SK-N-SH (cell line): Measurements from ENCODE around the gene SLC7A7. TPM values are rescaled to one million over a fixed set of nuclear protein-coding genes. Genes with fewer than 3 reads are reported as not detected.

Source experiments
- CTCF ChIA-PET: fragments of 300-600, 350-600 bp; formaldehyde crosslinking; extraction: SDS; loops from one replicate; lab custom pipeline; 2021; lab: Yijun Ruan, JAX
- POLR2A ChIA-PET: fragments of 350-600 bp; sonication (Branson Sonifier 250); formaldehyde crosslinking; extraction: SDS; loops from one replicate; lab custom pipeline; 2020; ENCODE audit warnings: antibody characterized with exemption, inconsistent platforms; lab: Yijun Ruan, JAX
- DNase-seq: peaks from one replicate; pipeline ENCODE4 v3.0.0; 2012
- H2AFZ ChIP-seq: fragments of 200-600 bp; sonication (generic); 2 replicates; pipeline ENCODE4 v1.8.1; 2016; ENCODE audit warnings: antibody characterized with exemption, mild to moderate bottlenecking, low read depth
- H3F3A ChIP-seq: fragments of 200-600 bp; sonication (generic); replicated peaks from 2 replicates; pipeline ENCODE3; 2016; ENCODE audit warnings: antibody characterized with exemption, mild to moderate bottlenecking; ENCODE audit not compliant: insufficient read depth
- H3K27ac ChIP-seq, 2 experiments: fragments of 200-500 bp in 1 of 2; fragments of 200-600 bp in 1 of 2; sonication (Bioruptor generic) in 1 of 2; sonication (generic), shearing (Covaris generic) in 1 of 2; 2 replicates each; pipeline versions ENCODE4 v1.5.1 to v1.6.1; 2014 to 2016; ENCODE audit warnings: low read depth in 2 of 2, inconsistent platforms in 1 of 2, low read length in 1 of 2, mild to moderate bottlenecking in 1 of 2, mixed read lengths in 1 of 2
- H3K27me3 ChIP-seq: fragments of 200-600 bp; sonication (generic), shearing (Covaris generic); 2 replicates; pipeline ENCODE4 v1.6.1; 2016; ENCODE audit warnings: mixed run types; ENCODE audit not compliant: insufficient read depth
- H3K36me3 ChIP-seq, 2 experiments: fragments of 200-500 bp in 1 of 2; fragments of 200-600 bp in 1 of 2; sonication (Bioruptor generic) in 1 of 2; sonication (generic) in 1 of 2; replicated peaks in 1 of 2; 2 replicates each; pipeline versions ENCODE3 to v1.5.1; 2014 to 2016; ENCODE audit warnings: low read length in 1 of 2, mild to moderate bottlenecking in 1 of 2; ENCODE audit not compliant: insufficient read depth in 2 of 2, control insufficient read depth in 1 of 2
- H3K4me1 ChIP-seq, 2 experiments: fragments of 200-500 bp in 1 of 2; fragments of 200-600 bp in 1 of 2; sonication (Bioruptor generic) in 1 of 2; sonication (generic), shearing (Covaris generic) in 1 of 2; 2 replicates each; pipeline versions ENCODE4 v1.5.1 to v1.6.1; 2014 to 2016; ENCODE audit warnings: low read depth in 1 of 2, low read length in 1 of 2, mixed run types in 1 of 2; ENCODE audit not compliant: insufficient read depth in 2 of 2, control insufficient read depth in 1 of 2
- H3K4me2 ChIP-seq: fragments of 200-600 bp; sonication (generic), shearing (Covaris generic); 2 replicates; pipeline ENCODE4 v1.6.1; 2017; ENCODE audit warnings: mixed run types
- H3K4me3 ChIP-seq, 2 experiments: fragments of 200-500 bp in 1 of 2; fragments of 200-600 bp in 1 of 2; sonication (Bioruptor generic) in 1 of 2; sonication (generic), shearing (Covaris generic) in 1 of 2; 2 replicates each; pipeline versions ENCODE4 v1.5.1 to v1.8.1; 2014 to 2016; ENCODE audit warnings: low read depth in 2 of 2, inconsistent platforms in 1 of 2, low read length in 1 of 2, mild to moderate bottlenecking in 1 of 2, mixed read lengths in 1 of 2, moderate library complexity in 1 of 2
- H3K79me2 ChIP-seq: fragments of 200-600 bp; sonication (generic); 2 replicates; pipeline ENCODE4 v1.8.1; 2017; ENCODE audit warnings: mild to moderate bottlenecking; ENCODE audit not compliant: insufficient read depth
- H3K9ac ChIP-seq: fragments of 200-600 bp; sonication (generic); 2 replicates; pipeline ENCODE4 v1.6.1; 2017; ENCODE audit warnings: mixed run types
- H3K9me2 ChIP-seq: fragments of 200-600 bp; sonication (generic); 2 replicates; pipeline ENCODE4 v1.6.1; 2017; ENCODE audit warnings: mixed run types
- H3K9me3 ChIP-seq: fragments of 200-600 bp; sonication (generic); 2 replicates; pipeline ENCODE4 v1.6.1; 2017; ENCODE audit warnings: mixed run types, mild to moderate bottlenecking, moderate library complexity
- H4K20me1 ChIP-seq: fragments of 200-600 bp; sonication (generic); 2 replicates; pipeline ENCODE4 v1.6.1; 2017; ENCODE audit warnings: mild to moderate bottlenecking, mixed run types; ENCODE audit not compliant: insufficient read depth
- ELF1 ChIP-seq: IDR thresholded peaks from 2 replicates; pipeline ENCODE4 v1.4.0; 2012
- EP300 ChIP-seq, 2 experiments: IDR thresholded peaks; 2 replicates each; pipeline versions ENCODE4 v1.4.0 to v1.6.1; 2012; ENCODE audit warnings: borderline replicate concordance in 1 of 2, low read depth in 1 of 2, low read length in 1 of 2
- GATA2 ChIP-seq: sonication (generic); formaldehyde crosslinking; IDR thresholded peaks from 2 replicates; pipeline ENCODE4 v1.5.0; 2020; ENCODE audit warnings: mild to moderate bottlenecking, missing genetic modification reagents
- NRF1 ChIP-seq: IDR thresholded peaks from 2 replicates; pipeline ENCODE4 v1.6.1; 2012; ENCODE audit warnings: low read depth, mild to moderate bottlenecking, low read length
- POLR2AphosphoS5 ChIP-seq: IDR thresholded peaks from 2 replicates; pipeline ENCODE4 v1.6.1; 2012; ENCODE audit warnings: low read depth, low read length
- RAD21 ChIP-seq: IDR thresholded peaks from 2 replicates; pipeline ENCODE4 v1.6.1; 2012; ENCODE audit warnings: mild to moderate bottlenecking, low read length
- REST ChIP-seq: IDR thresholded peaks from 2 replicates; pipeline ENCODE4 v1.6.1; 2012; ENCODE audit warnings: mild to moderate bottlenecking, low read depth, low read length, moderate library complexity
- RXRA ChIP-seq: IDR thresholded peaks from 2 replicates; pipeline ENCODE4 v1.4.0; 2012; ENCODE audit warnings: low read depth, mild to moderate bottlenecking, borderline replicate concordance
- SMC3 ChIP-seq: IDR thresholded peaks from 2 replicates; pipeline ENCODE4 v1.6.1; 2012; ENCODE audit warnings: low read depth, low read length, improper control_type of control experiment
- TAF1 ChIP-seq: IDR thresholded peaks from 2 replicates; pipeline ENCODE4 v1.6.1; 2012; ENCODE audit warnings: low read depth, mild to moderate bottlenecking, low read length, moderate library complexity, borderline replicate concordance
- TCF12 ChIP-seq: IDR thresholded peaks from 2 replicates; pipeline ENCODE4 v1.4.0; 2012
- TEAD4 ChIP-seq: IDR thresholded peaks from 2 replicates; pipeline ENCODE4 v1.4.0; 2012; ENCODE audit warnings: mild to moderate bottlenecking, borderline replicate concordance; ENCODE audit not compliant: insufficient read depth
- USF1 ChIP-seq: IDR thresholded peaks from 2 replicates; pipeline ENCODE4 v1.4.0; 2012; ENCODE audit warnings: low read depth, borderline replicate concordance
- YY1 ChIP-seq: IDR thresholded peaks from 2 replicates; pipeline ENCODE4 v1.4.0; 2012; ENCODE audit warnings: low read depth, mild to moderate bottlenecking
- WGBS: methylation state at CpG from one replicate; pipeline ENCODE4 v1.1.6; 2017; ENCODE audit warnings: low lambda C conversion rate; 5-methylcytosine and 5-hydroxymethylcytosine counted together
- polyA plus RNA-seq, 3 experiments: library from polyadenylated mRNA; depleted of rRNA; stranded (reverse); fragments of >200 nt; gene quantifications; 2 replicates each; pipeline ENCODE4 v1.2.3, GENCODE V29; 2012

SLC7A7 gene
- polyA plus RNA-seq, 1 of the 3 experiments (the other 2 are of a cell fraction), result 0.30 TPM

- Histone ChIP-seq H3K36me3 (no peaks in the 10 kb centered on the region), H3K79me2 (no peaks in the 10 kb centered on the region), H3K27me3 (peaks cover 11% of the 10 kb centered on the region), H4K20me1 (no peaks in the 10 kb centered on the region), H3F3A (no peaks in the 10 kb centered on the region)
- WGBS, result 23% methylated on average over 4 of the region's 4 CpGs
- no peak for TF ChIP-seq RXRA
- TF ChIP-seq YY1, result no peak
- TF ChIP-seq TEAD4, result no peak
- no peak for TF ChIP-seq SMC3
- no peak for TF ChIP-seq USF1
- no peak for TF ChIP-seq ELF1
- no peak for TF ChIP-seq TAF1
- TF ChIP-seq TCF12, result no peak
- no peak for TF ChIP-seq POLR2AphosphoS5
- no peak for TF ChIP-seq EP300 (IDR thresholded peaks at IDR 0.05; ENCODE audit: borderline replicate concordance in 1 of 2, low read depth in 1 of 2, low read length in 1 of 2)
- TF ChIP-seq GATA2, result no peak
- TF ChIP-seq, all 33 proteins: peak for 0
- H3K4me2 ChIP-seq, result no peak overlapping the region
- ChIA-PET POLR2A (no interaction called here), CTCF (interaction anchor here (1.1 kb wide), 1 partner anchor 59 kb away, joined by 4 read pairs; no protein-coding TSS in a partner anchor)
- DNase-seq, result no peak
- no peak overlapping the region for H3K4me3 ChIP-seq
- H3K9me2 ChIP-seq, result no peaks in the 10 kb centered on the region
- H2AFZ ChIP-seq, result no peak overlapping the region
- H3K27ac ChIP-seq, result no peak overlapping the region
- H3K9me3 ChIP-seq, result no peaks in the 10 kb centered on the region
- H3K9ac ChIP-seq, result no peak overlapping the region
- H3K4me1 ChIP-seq, result no peaks in the 10 kb centered on the region
Observed at GRCh38 chr14:22748206-22748605, 67.0 kb downstream of the SLC7A7 start.

- POLR2A ChIA-PET, result no interaction called here
Observed at GRCh38 chr14:22747769-22748168, 67.5 kb downstream of the SLC7A7 start.

More at GRCh38 chr14:22747769-22748168, 67.5 kb downstream of the SLC7A7 start:
- Histone ChIP-seq H2AFZ (no peak overlapping the region), H3K4me2 (no peak overlapping the region), H3K4me3 (no peak overlapping the region), H3K36me3 (no peaks in the 10 kb centered on the region), H3K4me1 (no peaks in the 10 kb centered on the region), H3K9me2 (no peaks in the 10 kb centered on the region), H3K9ac (no peak overlapping the region), H3K27me3 (peaks cover 11% of the 10 kb centered on the region), H4K20me1 (no peaks in the 10 kb centered on the region), H3K27ac (no peak overlapping the region), H3F3A (no peaks in the 10 kb centered on the region), H3K9me3 (no peaks in the 10 kb centered on the region), H3K79me2 (no peaks in the 10 kb centered on the region)
- WGBS, result 13% methylated on average over 4 of the region's 4 CpGs
- CTCF ChIA-PET, result interaction anchor here (1.1 to 1.3 kb wide), 2 partner anchors 59 to 191 kb away, joined by 4 to 5 read pairs; no protein-coding TSS in a partner anchor
- DNase-seq, result no peak
- TF ChIP-seq RAD21, result no peak
- no peak for TF ChIP-seq NRF1
- no peak for TF ChIP-seq REST
- TF ChIP-seq USF1, result no peak
